GM23248 (cell line): ENCODE measurements around the gene CHRNE. TPM values are rescaled to one million over a fixed set of nuclear protein-coding genes. Genes with fewer than 3 reads are reported as not detected.
"Not testable (repeated sequence)": the region's sequence is repeated elsewhere in the genome, so short reads cannot be mapped to it uniquely, and the experiment has no call there.

Experiments used
- DNase-seq: peaks from one replicate; pipeline ENCODE4 v3.0.0-alpha.2; 2015
- H2AFZ ChIP-seq: fragments of 200-600 bp; sonication (generic); 2 replicates; pipeline ENCODE4 v1.6.1; 2016; ENCODE audit warnings: antibody characterized with exemption
- H3F3A ChIP-seq: fragments of 200-600 bp; sonication (generic); 2 replicates; pipeline ENCODE4 v1.6.1; 2016; ENCODE audit warnings: mild to moderate bottlenecking, antibody characterized with exemption, mixed run types; ENCODE audit not compliant: insufficient read depth
- H3K27ac ChIP-seq: fragments of 200-600 bp; sonication (generic); 2 replicates; pipeline ENCODE4 v1.5.1; 2016; ENCODE audit warnings: mild to moderate bottlenecking
- H3K27me3 ChIP-seq: fragments of 200-600 bp; sonication (generic); replicated peaks from 2 replicates; pipeline ENCODE4 v1.6.1; 2016; ENCODE audit warnings: mild to moderate bottlenecking; ENCODE audit not compliant: insufficient read depth
- H3K36me3 ChIP-seq: fragments of 200-600 bp; sonication (generic); 2 replicates; pipeline ENCODE4 v1.6.1; 2016; ENCODE audit warnings: low read depth, mild to moderate bottlenecking
- H3K4me1 ChIP-seq: fragments of 200-600 bp; sonication (generic); 2 replicates; pipeline ENCODE4 v1.6.1; 2016; ENCODE audit warnings: mild to moderate bottlenecking; ENCODE audit not compliant: insufficient read depth
- H3K4me2 ChIP-seq: fragments of 200-600 bp; sonication (generic); one replicate; pipeline ENCODE4 v1.6.1; 2016; ENCODE audit warnings: mild to moderate bottlenecking; ENCODE audit not compliant: unreplicated experiment
- H3K4me3 ChIP-seq: fragments of 200-600 bp; sonication (generic); 2 replicates; pipeline ENCODE4 v1.5.1; 2016; ENCODE audit warnings: mild to moderate bottlenecking
- H3K79me2 ChIP-seq: fragments of 200-600 bp; sonication (generic); 2 replicates; pipeline ENCODE4 v1.6.1; 2016; ENCODE audit warnings: mild to moderate bottlenecking; ENCODE audit not compliant: insufficient read depth
- H3K9ac ChIP-seq: fragments of 200-600 bp; sonication (generic); 2 replicates; pipeline ENCODE4 v1.6.1; 2016; ENCODE audit warnings: mild to moderate bottlenecking
- H3K9me2 ChIP-seq: fragments of 200-600 bp; sonication (generic); 2 replicates; pipeline ENCODE4 v1.6.1; 2016; ENCODE audit warnings: mixed run types, mild to moderate bottlenecking, moderate library complexity; ENCODE audit not compliant: insufficient read depth
- H3K9me3 ChIP-seq: fragments of 200-600 bp; sonication (generic); one replicate; pipeline ENCODE4 v1.6.1; 2017; ENCODE audit warnings: low read depth
- H4K20me1 ChIP-seq: fragments of 200-600 bp; sonication (generic); 2 replicates; pipeline ENCODE4 v1.6.0; 2016; ENCODE audit not compliant: insufficient read depth
- EZH2 ChIP-seq: fragments of 200-600 bp; sonication (generic); IDR thresholded peaks from 2 replicates; pipeline ENCODE4 v1.6.1; 2018; ENCODE audit warnings: antibody characterized with exemption, mild to moderate bottlenecking; ENCODE audit not compliant: insufficient read depth, poor library complexity, severe bottlenecking
- EZH2phosphoT487 ChIP-seq: fragments of 200-600 bp; sonication (generic); IDR thresholded peaks from 2 replicates; pipeline ENCODE4 v1.6.1; 2018; ENCODE audit warnings: antibody characterized with exemption, moderate library complexity, mild to moderate bottlenecking, low read depth; ENCODE audit not compliant: insufficient read depth
- WGBS, 2 experiments: methylation state at CpG; one replicate each; pipeline ENCODE4 v1.1.6; 2015 to 2017; ENCODE audit warnings: low lambda C conversion rate in 2 of 2, low coverage in 1 of 2; ENCODE audit errors: missing lambda C conversion rate in 2 of 2; 5-methylcytosine and 5-hydroxymethylcytosine counted together
- in situ Hi-C: fragments of 300-500 bp; cut with MboI; formaldehyde crosslinking; loops from 2 replicates; pipeline ENCODE4 v1.15.0; 2020
- polyA plus RNA-seq: library from polyadenylated mRNA; unstranded; fragments of >200 nt; fragmentation: Nextera tagmentation; extraction: Ambion mirVana; gene quantifications from 2 replicates; pipeline ENCODE4 v1.2.1, GENCODE V29; 2016
- total RNA-seq: library from RNA; depleted of rRNA; stranded (reverse); fragments of >200 nt; shearing (Covaris generic); gene quantifications from 2 replicates; pipeline ENCODE4 v1.2.3, GENCODE V29; 2014

Gene CHRNE
- total and polyA plus RNA-seq, 2 experiments from 2014 or later = 0.84 to 0.86 TPM

DNA sequence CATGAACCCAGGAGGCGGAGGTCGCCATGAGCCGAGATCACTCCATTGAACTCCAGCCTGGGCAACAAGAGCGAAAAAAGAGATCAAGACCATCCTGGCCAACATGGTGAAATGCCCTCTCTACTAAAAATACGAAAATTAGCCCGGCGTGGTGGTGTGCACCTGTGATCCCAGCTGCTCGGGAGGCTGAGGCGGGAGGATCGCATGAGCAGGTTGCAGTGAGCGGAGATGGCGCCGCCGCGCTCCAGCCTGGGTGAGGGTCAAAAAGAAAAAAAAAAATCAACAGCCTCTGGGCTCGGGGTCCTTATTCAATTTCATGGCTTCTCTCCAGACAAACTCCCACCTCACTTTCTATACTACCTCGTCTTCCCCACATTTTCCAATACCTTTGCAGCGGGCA is 26.0 kb upstream of the CHRNE start:
- H3K9me3 ChIP-seq = no peaks in the 10 kb centered on the region
- no peaks in the 10 kb centered on the region for H3K79me2 ChIP-seq
- in situ Hi-C loops = no loop called here
- no peaks in the 10 kb centered on the region for H3F3A ChIP-seq
- no peak overlapping the region for H3K9ac ChIP-seq
- H3K27ac ChIP-seq = no peak overlapping the region
- 96 to 98% methylated on average over 18 of the region's 18 CpGs for WGBS, 2 experiments
- H2AFZ ChIP-seq = no peak overlapping the region
- TF ChIP-seq EZH2phosphoT487 (no peak), EZH2 (no peak)
- H3K4me3 ChIP-seq = no peak overlapping the region
- no peaks in the 10 kb centered on the region for H3K9me2 ChIP-seq
- no peaks in the 10 kb centered on the region for H3K4me1 ChIP-seq
- no peak overlapping the region for H3K4me2 ChIP-seq
- H3K27me3 ChIP-seq = no peaks in the 10 kb centered on the region
- no peak for DNase-seq
- H3K36me3 ChIP-seq = no peaks in the 10 kb centered on the region
- H4K20me1 ChIP-seq = no peaks in the 10 kb centered on the region

- H3K9me2 ChIP-seq = not testable (repeated sequence)
These were observed 23.9 kb upstream of the CHRNE start for GRCh38 chr17:4926577-4927335.

DNA sequence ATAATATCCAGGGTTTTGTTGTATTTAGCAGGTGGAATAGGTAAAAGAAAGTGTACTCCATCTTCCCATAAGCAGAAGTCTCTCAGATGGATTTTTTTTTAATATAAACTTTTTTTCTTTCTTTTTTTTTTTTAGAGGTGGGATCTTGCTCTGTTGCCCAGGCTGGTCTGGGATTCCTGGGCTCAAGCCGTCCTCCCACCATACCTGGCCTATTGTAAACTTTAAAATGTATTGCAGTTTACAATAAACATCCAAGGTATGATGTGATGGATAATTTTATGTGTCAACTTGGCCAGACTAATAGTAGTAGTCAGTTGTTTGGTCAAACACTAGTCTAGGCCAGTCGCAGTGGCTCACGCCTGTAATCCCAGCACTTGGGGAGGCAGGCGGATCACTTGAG is 18.4 kb upstream of the CHRNE start:
- no peak overlapping the region for H3K4me2 ChIP-seq
- peaks cover 14% of the 10 kb centered on the region for H3K4me1 ChIP-seq
- no peak for TF ChIP-seq EZH2
- no peak for TF ChIP-seq EZH2phosphoT487
- no peaks in the 10 kb centered on the region for H3K27me3 ChIP-seq
- WGBS, 2 experiments = 72 to 81% methylated on average over 4 of the region's 4 CpGs
- in situ Hi-C loops = no loop called here
- H3K9me3 ChIP-seq = no peaks in the 10 kb centered on the region
- H3K4me3 ChIP-seq = no peak overlapping the region
- no peak overlapping the region for H3K9ac ChIP-seq
- no peak overlapping the region for H2AFZ ChIP-seq
- H3K79me2 ChIP-seq = no peaks in the 10 kb centered on the region
- H3K36me3 ChIP-seq = no peaks in the 10 kb centered on the region
- H4K20me1 ChIP-seq = no peaks in the 10 kb centered on the region
- DNase-seq = no peak
- 0 out of 2 replicates have a peak, but pooled peaks cover 7% of the 10 kb centered on the region for H3F3A ChIP-seq
- H3K9me2 ChIP-seq = no peaks in the 10 kb centered on the region
- no peak overlapping the region for H3K27ac ChIP-seq

More at GRCh38 chr17:4926577-4927335, 23.9 kb upstream of the CHRNE start:
- DNase-seq, H3F3A ChIP-seq, H3K4me2 ChIP-seq, H2AFZ ChIP-seq, H3K4me1 ChIP-seq, H3K27ac ChIP-seq, H3K36me3 ChIP-seq, H3K4me3 ChIP-seq, H3K79me2 ChIP-seq, H3K9me3 ChIP-seq, H3K9ac ChIP-seq, in situ Hi-C loops, H4K20me1 ChIP-seq, H3K27me3 ChIP-seq: not testable (repeated sequence)
- WGBS, 2 experiments = 88 to 91% methylated on average over 14 to 24 of the region's 24 CpGs

DNA sequence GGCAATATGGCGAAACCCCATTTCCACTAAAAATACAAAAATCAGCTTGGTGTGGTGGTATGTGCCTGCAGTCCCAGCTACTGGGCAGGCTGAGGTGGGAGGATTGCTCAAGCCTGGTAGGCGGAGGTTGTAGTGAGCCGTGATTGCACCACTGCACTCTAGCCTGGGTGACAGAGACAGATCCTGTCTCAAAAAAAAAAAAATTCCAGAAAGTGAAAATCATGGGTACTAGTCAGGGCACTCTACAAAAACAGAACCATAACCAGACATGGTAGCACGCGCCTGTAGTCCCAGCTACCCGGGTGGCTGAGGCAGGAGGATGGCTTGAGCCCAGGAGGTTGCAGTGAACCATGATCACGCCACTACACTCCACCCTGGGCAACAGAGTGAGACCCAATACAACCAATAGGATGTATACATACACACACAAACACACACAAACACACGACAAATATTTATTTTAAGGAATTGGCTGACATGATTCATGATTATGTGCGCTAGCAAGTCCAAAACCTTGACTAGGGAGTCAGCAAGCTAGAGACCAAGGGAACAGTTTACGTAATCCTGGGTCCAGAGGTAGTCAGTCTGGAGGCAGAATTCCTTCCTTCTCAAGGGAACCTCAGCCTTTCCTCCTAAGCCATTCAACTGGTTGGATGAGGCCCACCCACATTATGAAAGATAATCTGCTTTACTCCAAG is 17.6 kb upstream of the CHRNE start:
- H3K27me3 ChIP-seq = no peaks in the 10 kb centered on the region
- DNase-seq = peak; percentile 65
- peak overlapping the region; percentile 23; the same call in 1 of the 2 replicates for H3K27ac ChIP-seq
- no peak overlapping the region for H2AFZ ChIP-seq
- peak overlapping the region; percentile 5 for H3K4me2 ChIP-seq
- in situ Hi-C loops = no loop called here
- no peaks in the 10 kb centered on the region for H3K79me2 ChIP-seq
- H3K4me3 ChIP-seq = no peak overlapping the region
- peaks cover 14% of the 10 kb centered on the region for H3K4me1 ChIP-seq
- 0 out of 2 replicates have a peak, but pooled peaks cover 7% of the 10 kb centered on the region for H3F3A ChIP-seq
- no peaks in the 10 kb centered on the region for H3K36me3 ChIP-seq
- no peaks in the 10 kb centered on the region for H3K9me2 ChIP-seq
- 80 to 85% methylated on average over 10 of the region's 10 CpGs for WGBS, 2 experiments
- no peak for TF ChIP-seq EZH2
- TF ChIP-seq EZH2phosphoT487 = no peak
- H3K9me3 ChIP-seq = no peaks in the 10 kb centered on the region
- H4K20me1 ChIP-seq = no peaks in the 10 kb centered on the region
- H3K9ac ChIP-seq = no peak overlapping the region
